ENCODE results near the gene CFAP45. TPM values are rescaled to one million over a fixed set of nuclear protein-coding genes. Genes with fewer than 3 reads are reported as not detected.

Gene CFAP45
- total RNA-seq, 1 donor from 2014 or later, result 0.74 TPM

- Mint-ChIP-seq H3K4me1 (ENCODE audit: low read depth) (peaks cover 45% of the 10 kb centered on the region), H3K4me3 (ENCODE audit: low read depth) (peak overlapping the region; percentile 90), H3K9me3 (ENCODE audit: low read depth) (no peaks in the 10 kb centered on the region), H3K27ac (peak overlapping the region; percentile 88), H3K36me3 (ENCODE audit: insufficient read depth) (peaks cover 2% of the 10 kb centered on the region), H3K27me3 (peaks cover 13% of the 10 kb centered on the region)
- TF ChIP-seq CTCF (IDR thresholded peaks at IDR 0.05; ENCODE audit: unreplicated experiment), result no peak
- no peak for DNase-seq (ENCODE audit: low spot score, unreplicated experiment)
Measured at GRCh38 chr1:159944623-159945455, 44.9 kb upstream of the CFAP45 start.

- Mint-ChIP-seq H3K27me3 (peaks cover 8% of the 10 kb centered on the region), H3K36me3 (ENCODE audit: insufficient read depth) (peaks cover 6% of the 10 kb centered on the region), H3K9me3 (ENCODE audit: low read depth) (no peaks in the 10 kb centered on the region), H3K27ac (no peak overlapping the region), H3K4me3 (ENCODE audit: low read depth) (peak overlapping the region; percentile 90), H3K4me1 (ENCODE audit: low read depth) (peaks cover 48% of the 10 kb centered on the region)
- DNase-seq (ENCODE audit: low spot score, unreplicated experiment), result no peak
- TF ChIP-seq CTCF (IDR thresholded peaks at IDR 0.05; ENCODE audit: unreplicated experiment), result no peak
Measured at GRCh38 chr1:159943908-159944622, 44.1 kb upstream of the CFAP45 start.

GRCh38 chr1:159943278-159943640 lies 43.3 kb upstream of the CFAP45 start:
- peaks cover 14% of the 10 kb centered on the region for H3K36me3 Mint-ChIP-seq (ENCODE audit: insufficient read depth)
- TF ChIP-seq CTCF (IDR thresholded peaks at IDR 0.05; ENCODE audit: unreplicated experiment), result no peak
- no peak overlapping the region for H3K4me3 Mint-ChIP-seq (ENCODE audit: low read depth)
- peaks cover 52% of the 10 kb centered on the region for H3K4me1 Mint-ChIP-seq (ENCODE audit: low read depth)
- DNase-seq (ENCODE audit: low spot score, unreplicated experiment), result no peak
- H3K27ac Mint-ChIP-seq, result no peak overlapping the region
- peaks cover 3% of the 10 kb centered on the region for H3K27me3 Mint-ChIP-seq
- no peaks in the 10 kb centered on the region for H3K9me3 Mint-ChIP-seq (ENCODE audit: low read depth)

GRCh38 chr1:159942632-159943277 lies 42.8 kb upstream of the CFAP45 start:
- Mint-ChIP-seq H3K9me3 (ENCODE audit: low read depth) (no peaks in the 10 kb centered on the region), H3K4me3 (ENCODE audit: low read depth) (peak overlapping the region; percentile 40), H3K27ac (no peak overlapping the region), H3K4me1 (ENCODE audit: low read depth) (peaks cover 57% of the 10 kb centered on the region), H3K36me3 (ENCODE audit: insufficient read depth) (peaks cover 15% of the 10 kb centered on the region), H3K27me3 (no peaks in the 10 kb centered on the region)
- DNase-seq (ENCODE audit: low spot score, unreplicated experiment), result no peak
- no peak for TF ChIP-seq CTCF (IDR thresholded peaks at IDR 0.05; ENCODE audit: unreplicated experiment)
